Stimulated activated CD4-positive, alpha-beta T cell treated with anti-CD3 and anti-CD28 coated beads, Interleukin-15, amount 100 ng/mL, for 1 hour (primary cell): ENCODE data around the gene SBK1.
A peak's percentile ranks its signal among the peaks of the same experiment; 100 is the strongest.

Source experiments
- DNase-seq, 2 donors: peaks; one replicate each; pipeline ENCODE4 v3.0.0-alpha.2; 2020; ENCODE audit warnings: low read depth in 1 of 2, low spot score in 1 of 2

Gene SBK1

GRCh38 chr16:28304214-28304613 is 11.9 kb downstream of the SBK1 start:
- DNase-seq: no peak

GRCh38 chr16:28307936-28308335 is 15.6 kb downstream of the SBK1 start:
- DNase-seq: no peak

GRCh38 chr16:28308794-28309584 is 16.7 kb downstream of the SBK1 start:
- DNase-seq: no peak

GRCh38 chr16:28309811-28310311 is 17.5 kb downstream of the SBK1 start:
- DNase-seq: peak; percentile 65

GRCh38 chr16:28310796-28311195 is 18.5 kb downstream of the SBK1 start:
- DNase-seq: no peak

- DNase-seq: no peak
Observed at GRCh38 chr16:28311413-28311812, 19.1 kb downstream of the SBK1 start.

- DNase-seq: no peak
Observed at GRCh38 chr16:28311913-28312312, 19.6 kb downstream of the SBK1 start.

GRCh38 chr16:28312327-28312726 is 20.0 kb downstream of the SBK1 start:
- no peak for DNase-seq

GRCh38 chr16:28313587-28313986 is 21.3 kb downstream of the SBK1 start:
- no peak for DNase-seq

- DNase-seq: no peak
Observed at GRCh38 chr16:28316054-28316453, 23.7 kb downstream of the SBK1 start.

- peak; percentile 59 to 61 for DNase-seq
Observed at GRCh38 chr16:28317040-28317880, 24.9 kb downstream of the SBK1 start.

GRCh38 chr16:28318042-28318744 is 25.9 kb downstream of the SBK1 start:
- no peak for DNase-seq

GRCh38 chr16:28319476-28320022 is 27.2 kb downstream of the SBK1 start:
- no peak for DNase-seq

- DNase-seq: no peak
Observed at GRCh38 chr16:28320023-28320561, 27.8 kb downstream of the SBK1 start.

- no peak for DNase-seq
Observed at GRCh38 chr16:28320741-28321140, 28.4 kb downstream of the SBK1 start.

GRCh38 chr16:28321700-28322411 is 29.5 kb downstream of the SBK1 start:
- peak in 1 of 2 donors; percentile 25 for DNase-seq

GRCh38 chr16:28324235-28324886 is 32.0 kb downstream of the SBK1 start:
- DNase-seq: no peak

- DNase-seq: no peak
Observed at GRCh38 chr16:28324887-28325279, 32.6 kb downstream of the SBK1 start.

- DNase-seq: peak; percentile 27 to 58
Observed at GRCh38 chr16:28326881-28327610, 34.7 kb downstream of the SBK1 start.
